ENCODE measurements around the gene CSTPP1.
"Not testable (repeated sequence)": the region's sequence is repeated elsewhere in the genome, so short reads cannot be mapped to it uniquely, and the experiment has no call there.

The CSTPP1 gene

GRCh38 chr11:47071791-47072261 is 135.3 kb downstream of the CSTPP1 start:
- no peak overlapping the region for H3K4me3 ChIP-seq (ENCODE audit: low read length)
- no peak for DNase-seq (ENCODE audit: low read depth)
- no peak for TF ChIP-seq CTCF (conservative IDR thresholded peaks at IDR 0.05; ENCODE audit: low read depth, low read length)

- no peak for TF ChIP-seq CTCF (conservative IDR thresholded peaks at IDR 0.05; ENCODE audit: low read depth, low read length)
- H3K4me3 ChIP-seq (ENCODE audit: low read length): no peak overlapping the region
- DNase-seq (ENCODE audit: low read depth): no peak
These were observed 142.4 kb downstream of the CSTPP1 start for GRCh38 chr11:47078751-47079521.

- not testable (repeated sequence) for DNase-seq (ENCODE audit: low read depth)
These were observed 144.2 kb downstream of the CSTPP1 start for GRCh38 chr11:47080775-47081174.

GRCh38 chr11:47083913-47084312 is 147.4 kb downstream of the CSTPP1 start:
- no peak for DNase-seq (ENCODE audit: low read depth)
- no peak overlapping the region for H3K4me3 ChIP-seq (ENCODE audit: low read length)
- no peak for TF ChIP-seq CTCF (conservative IDR thresholded peaks at IDR 0.05; ENCODE audit: low read depth, low read length)

More at GRCh38 chr11:47080775-47081174, 144.2 kb downstream of the CSTPP1 start:
- not testable (repeated sequence) for H3K4me3 ChIP-seq (ENCODE audit: low read length)

- H3K4me3 ChIP-seq (ENCODE audit: low read length): no peak overlapping the region
- DNase-seq (ENCODE audit: low read depth): no peak
- TF ChIP-seq CTCF (conservative IDR thresholded peaks at IDR 0.05; ENCODE audit: low read depth, low read length): no peak
These were observed 151.2 kb downstream of the CSTPP1 start for GRCh38 chr11:47087801-47088200.

- H3K4me3 ChIP-seq (ENCODE audit: low read length): no peak overlapping the region
- no peak for TF ChIP-seq CTCF (conservative IDR thresholded peaks at IDR 0.05; ENCODE audit: low read depth, low read length)
- DNase-seq (ENCODE audit: low read depth): no peak
These were observed 157.0 kb downstream of the CSTPP1 start for GRCh38 chr11:47093541-47093940.

- not testable (repeated sequence) for H3K4me3 ChIP-seq (ENCODE audit: low read length); DNase-seq (ENCODE audit: low read depth)
These were observed 160.3 kb downstream of the CSTPP1 start for GRCh38 chr11:47096871-47097270.

- not testable (repeated sequence) for DNase-seq (ENCODE audit: low read depth); H3K4me3 ChIP-seq (ENCODE audit: low read length)
These were observed 161.7 kb downstream of the CSTPP1 start for GRCh38 chr11:47098223-47098622.
